ENCODE measurements around the gene CLSTN2.

Gene CLSTN2

GRCh38 chr3:140189267-140189666 lies 254.3 kb downstream of the CLSTN2 start:
- Mint-ChIP-seq H3K27ac (no peak overlapping the region), H3K9me3 (no peaks in the 10 kb centered on the region), H3K4me1 (ENCODE audit: low read depth) (no peaks in the 10 kb centered on the region), H3K36me3 (ENCODE audit: low read depth) (no peaks in the 10 kb centered on the region), H3K27me3 (ENCODE audit: low read depth) (peaks cover 4% of the 10 kb centered on the region), H3K4me3 (no peak overlapping the region)

- Mint-ChIP-seq H3K4me3 (no peak overlapping the region), H3K4me1 (ENCODE audit: low read depth) (no peaks in the 10 kb centered on the region), H3K27ac (no peak overlapping the region), H3K36me3 (ENCODE audit: low read depth) (no peaks in the 10 kb centered on the region), H3K9me3 (no peaks in the 10 kb centered on the region), H3K27me3 (ENCODE audit: low read depth) (peaks cover 4% of the 10 kb centered on the region)
Observed at GRCh38 chr3:140189976-140190375, 255.0 kb downstream of the CLSTN2 start.

GRCh38 chr3:140196970-140197369 lies 262.0 kb downstream of the CLSTN2 start:
- Mint-ChIP-seq H3K4me1 (ENCODE audit: low read depth) (no peaks in the 10 kb centered on the region), H3K27ac (no peak overlapping the region), H3K4me3 (no peak overlapping the region), H3K36me3 (ENCODE audit: low read depth) (no peaks in the 10 kb centered on the region), H3K9me3 (no peaks in the 10 kb centered on the region), H3K27me3 (ENCODE audit: low read depth) (peaks cover 4% of the 10 kb centered on the region)

GRCh38 chr3:140198242-140198641 lies 263.3 kb downstream of the CLSTN2 start:
- Mint-ChIP-seq H3K27ac (no peak overlapping the region), H3K9me3 (no peaks in the 10 kb centered on the region), H3K4me1 (ENCODE audit: low read depth) (no peaks in the 10 kb centered on the region), H3K4me3 (no peak overlapping the region), H3K36me3 (ENCODE audit: low read depth) (no peaks in the 10 kb centered on the region), H3K27me3 (ENCODE audit: low read depth) (peaks cover 9% of the 10 kb centered on the region)

- H3K27ac Mint-ChIP-seq: no peak overlapping the region
- H3K9me3 Mint-ChIP-seq: no peaks in the 10 kb centered on the region
Observed at GRCh38 chr3:140199008-140199407, 264.0 kb downstream of the CLSTN2 start.

GRCh38 chr3:140199743-140200142 lies 264.8 kb downstream of the CLSTN2 start:
- Mint-ChIP-seq H3K27me3 (ENCODE audit: low read depth) (peaks cover 5% of the 10 kb centered on the region), H3K27ac (no peak overlapping the region), H3K9me3 (no peaks in the 10 kb centered on the region), H3K36me3 (ENCODE audit: low read depth) (no peaks in the 10 kb centered on the region), H3K4me1 (ENCODE audit: low read depth) (no peaks in the 10 kb centered on the region), H3K4me3 (no peak overlapping the region)

More at GRCh38 chr3:140199008-140199407, 264.0 kb downstream of the CLSTN2 start:
- H3K27me3 Mint-ChIP-seq (ENCODE audit: low read depth): peaks cover 5% of the 10 kb centered on the region
- no peak overlapping the region for H3K4me3 Mint-ChIP-seq
- H3K36me3 Mint-ChIP-seq (ENCODE audit: low read depth): no peaks in the 10 kb centered on the region
- no peaks in the 10 kb centered on the region for H3K4me1 Mint-ChIP-seq (ENCODE audit: low read depth)

GRCh38 chr3:140203510-140203909 lies 268.5 kb downstream of the CLSTN2 start:
- H3K9me3 Mint-ChIP-seq: no peaks in the 10 kb centered on the region
- peaks cover 6% of the 10 kb centered on the region for H3K27me3 Mint-ChIP-seq (ENCODE audit: low read depth)
- H3K4me3 Mint-ChIP-seq: no peak overlapping the region
- no peaks in the 10 kb centered on the region for H3K4me1 Mint-ChIP-seq (ENCODE audit: low read depth)
- no peaks in the 10 kb centered on the region for H3K36me3 Mint-ChIP-seq (ENCODE audit: low read depth)
- no peak overlapping the region for H3K27ac Mint-ChIP-seq

GRCh38 chr3:140204271-140204984 lies 269.4 kb downstream of the CLSTN2 start:
- Mint-ChIP-seq H3K27me3 (ENCODE audit: low read depth) (peaks cover 9% of the 10 kb centered on the region), H3K27ac (no peak overlapping the region), H3K4me1 (ENCODE audit: low read depth) (no peaks in the 10 kb centered on the region), H3K36me3 (ENCODE audit: low read depth) (no peaks in the 10 kb centered on the region), H3K4me3 (no peak overlapping the region), H3K9me3 (no peaks in the 10 kb centered on the region)

- Mint-ChIP-seq H3K36me3 (ENCODE audit: low read depth) (no peaks in the 10 kb centered on the region), H3K27me3 (ENCODE audit: low read depth) (peaks cover 9% of the 10 kb centered on the region), H3K27ac (no peak overlapping the region), H3K4me3 (no peak overlapping the region), H3K9me3 (no peaks in the 10 kb centered on the region), H3K4me1 (ENCODE audit: low read depth) (no peaks in the 10 kb centered on the region)
Observed at GRCh38 chr3:140205598-140205997, 270.6 kb downstream of the CLSTN2 start.

GRCh38 chr3:140206196-140207040 lies 271.4 kb downstream of the CLSTN2 start:
- Mint-ChIP-seq H3K4me3 (no peak overlapping the region), H3K27me3 (ENCODE audit: low read depth) (peaks cover 9% of the 10 kb centered on the region), H3K4me1 (ENCODE audit: low read depth) (no peaks in the 10 kb centered on the region), H3K27ac (no peak overlapping the region), H3K36me3 (ENCODE audit: low read depth) (no peaks in the 10 kb centered on the region), H3K9me3 (no peaks in the 10 kb centered on the region)

GRCh38 chr3:140207541-140207940 lies 272.6 kb downstream of the CLSTN2 start:
- Mint-ChIP-seq H3K27me3 (ENCODE audit: low read depth) (peaks cover 9% of the 10 kb centered on the region), H3K4me3 (no peak overlapping the region), H3K4me1 (ENCODE audit: low read depth) (no peaks in the 10 kb centered on the region), H3K36me3 (ENCODE audit: low read depth) (no peaks in the 10 kb centered on the region), H3K27ac (no peak overlapping the region), H3K9me3 (no peaks in the 10 kb centered on the region)

- H3K27me3 Mint-ChIP-seq (ENCODE audit: low read depth): no peaks in the 10 kb centered on the region
- no peak overlapping the region for H3K27ac Mint-ChIP-seq
- no peaks in the 10 kb centered on the region for H3K36me3 Mint-ChIP-seq (ENCODE audit: low read depth)
- H3K9me3 Mint-ChIP-seq: no peaks in the 10 kb centered on the region
- no peaks in the 10 kb centered on the region for H3K4me1 Mint-ChIP-seq (ENCODE audit: low read depth)
- H3K4me3 Mint-ChIP-seq: no peak overlapping the region
Observed at GRCh38 chr3:140216249-140216648, 281.3 kb downstream of the CLSTN2 start.

GRCh38 chr3:140219291-140219690 lies 284.3 kb downstream of the CLSTN2 start:
- no peak overlapping the region for H3K27ac Mint-ChIP-seq
- no peaks in the 10 kb centered on the region for H3K27me3 Mint-ChIP-seq (ENCODE audit: low read depth)
- no peaks in the 10 kb centered on the region for H3K4me1 Mint-ChIP-seq (ENCODE audit: low read depth)
- no peaks in the 10 kb centered on the region for H3K36me3 Mint-ChIP-seq (ENCODE audit: low read depth)
- H3K4me3 Mint-ChIP-seq: no peak overlapping the region
- no peaks in the 10 kb centered on the region for H3K9me3 Mint-ChIP-seq

GRCh38 chr3:140219923-140220452 lies 285.0 kb downstream of the CLSTN2 start:
- Mint-ChIP-seq H3K4me1 (ENCODE audit: low read depth) (no peaks in the 10 kb centered on the region), H3K36me3 (ENCODE audit: low read depth) (no peaks in the 10 kb centered on the region), H3K9me3 (no peaks in the 10 kb centered on the region), H3K27ac (no peak overlapping the region), H3K4me3 (no peak overlapping the region), H3K27me3 (ENCODE audit: low read depth) (no peaks in the 10 kb centered on the region)

GRCh38 chr3:140223197-140223596 lies 288.2 kb downstream of the CLSTN2 start:
- Mint-ChIP-seq H3K4me3 (no peak overlapping the region), H3K4me1 (ENCODE audit: low read depth) (no peaks in the 10 kb centered on the region), H3K27ac (no peak overlapping the region), H3K9me3 (no peaks in the 10 kb centered on the region), H3K27me3 (ENCODE audit: low read depth) (no peaks in the 10 kb centered on the region), H3K36me3 (ENCODE audit: low read depth) (no peaks in the 10 kb centered on the region)
